Kidney (tissue), 14 donors: Measurements from ENCODE around the gene ARL8A. TPM values are rescaled to one million over a fixed set of nuclear protein-coding genes. Genes with fewer than 3 reads are reported as not detected.

Experiments used
- DNase-seq, 5 donors: peaks; one replicate each; pipeline ENCODE4 v3.0.0-alpha.2; 2013 to 2020
- FAIRE-seq: peaks from 2 replicates; lab custom pipeline; 2012; peaks lifted over from hg19 to GRCh38; lab: Jason Lieb, UNC
- H3K27ac ChIP-seq, 2 donors: one replicate each; pipeline ENCODE4 v1.7.0; 2013; ENCODE audit warnings: low read depth in 2 of 2, low read length in 2 of 2, inconsistent platforms in 1 of 2
- H3K27me3 ChIP-seq: one replicate; pipeline ENCODE4 v1.7.1; 2013; ENCODE audit warnings: low read length, inconsistent platforms; ENCODE audit not compliant: control insufficient read depth, insufficient read depth
- H3K36me3 ChIP-seq, 3 donors: one replicate each; pipeline versions ENCODE4 v1.7.0 to v1.7.1; 2013; ENCODE audit warnings: low read length in 3 of 3, control low read depth in 1 of 3, inconsistent platforms in 1 of 3; ENCODE audit not compliant: insufficient read depth in 3 of 3, control insufficient read depth in 2 of 3
- H3K4me1 ChIP-seq, 3 donors: one replicate each; pipeline versions ENCODE4 v1.7.0 to v1.7.1; 2013; ENCODE audit warnings: low read length in 3 of 3, inconsistent platforms in 1 of 3, low read depth in 1 of 3; ENCODE audit not compliant: control insufficient read depth in 2 of 3, insufficient read depth in 2 of 3
- H3K4me3 ChIP-seq, 3 donors: one replicate each; pipeline versions ENCODE4 v1.7.0 to v1.8.1; 2013; ENCODE audit warnings: low read length in 3 of 3, control low read depth in 1 of 3, inconsistent platforms in 1 of 3
- H3K9ac ChIP-seq, 3 donors: one replicate each; pipeline versions ENCODE4 v1.7.0 to v1.7.1; 2013; ENCODE audit warnings: low read length in 3 of 3, control low read depth in 1 of 3, inconsistent platforms in 1 of 3
- H3K9me3 ChIP-seq, 3 donors: one replicate each; pipeline versions ENCODE4 v1.7.0 to v1.7.1; 2013; ENCODE audit warnings: low read length in 3 of 3, control low read depth in 1 of 3, inconsistent platforms in 1 of 3; ENCODE audit not compliant: control insufficient read depth in 2 of 3, insufficient read depth in 1 of 3
- CTCF ChIP-seq: IDR thresholded peaks from 3 replicates; pipeline ENCODE4 v1.5.1; 2012; ENCODE audit warnings: mild to moderate bottlenecking, moderate library complexity, borderline replicate concordance; ENCODE audit not compliant: insufficient read depth; ENCODE audit errors: extremely low read depth
- intact Hi-C: fragments of 100-400 bp; cut with DNase I; formaldehyde crosslinking; loops from one replicate; pipeline ENCODE4 v1.11.1; 2022
- polyA plus RNA-seq: library from polyadenylated mRNA; stranded (reverse); fragments of 350-450 nt; fragmentation: Illumina TruSeq; extraction: RNeasy Lipid Tissue Mini Kit (QIAGEN cat#74804); gene quantifications from one replicate; pipeline ENCODE4 v1.2.3, GENCODE V29; 2014; ENCODE audit warnings: low read depth, low replicate concordance; ENCODE audit not compliant: insufficient read depth
- total RNA-seq: library from RNA; stranded (reverse); fragmentation: NEBNext Ultra II Directional; extraction: Animal tissue kit (Norgen Biotek cat#: 25700); gene quantifications from one replicate; pipeline ENCODE4 v1.2.1, GENCODE V29; 2021
- donor health status: control.
- donor health status: control.
- donor health status: control.
- donor health status: control.
- donor health status: control.
- donor health status: DM: yes; HTN: yes; CAD: no.
- donor health status: Normal renal cell carcinoma (clear cell type).

ARL8A gene
- total and polyA plus RNA-seq, 2 donors from 2014 or later = 60.8 to 72.2 TPM

DNA sequence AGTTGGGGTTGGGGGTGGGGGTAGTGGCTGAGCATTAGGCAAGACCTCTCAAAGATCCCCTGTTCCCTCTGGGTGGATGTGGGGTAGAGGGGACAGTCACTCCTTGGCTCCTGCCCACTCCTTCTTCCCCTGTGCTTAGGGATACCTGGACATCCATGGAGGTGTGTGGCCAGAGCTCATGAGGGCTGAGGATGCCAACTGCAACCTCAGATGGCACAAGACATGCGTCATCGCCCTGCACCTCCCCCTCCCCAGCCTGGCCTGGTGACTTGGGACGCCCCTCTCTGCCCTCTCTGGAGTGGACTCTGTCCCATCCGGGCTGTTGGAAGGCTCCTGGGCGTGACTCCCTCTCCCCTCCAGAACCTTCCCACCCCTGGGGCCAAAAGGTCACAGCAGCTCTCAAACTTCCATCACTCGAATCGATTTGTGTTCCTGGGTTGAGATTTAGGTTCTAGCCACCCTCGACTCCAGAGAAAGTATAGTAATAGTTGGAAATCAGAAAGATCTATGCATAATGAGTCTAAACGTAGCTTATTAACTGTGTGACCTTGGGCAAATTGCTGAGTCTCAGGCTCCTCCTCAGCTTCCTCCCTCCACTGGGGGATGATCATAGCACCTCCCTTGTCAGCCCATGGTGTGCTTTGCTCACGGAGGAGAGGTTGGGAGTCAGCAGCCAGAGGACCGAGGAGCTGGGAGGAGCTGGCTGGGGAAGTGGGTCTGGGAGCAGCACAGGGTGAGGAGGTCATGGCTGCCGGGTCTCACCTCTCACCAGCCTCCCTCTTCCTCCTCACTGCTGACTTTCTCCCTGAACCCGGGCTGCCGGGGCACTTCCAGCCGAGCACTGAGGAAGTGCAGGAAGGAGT lies 18.1 kb upstream of the ARL8A start:
- no peak overlapping the region for H3K27ac ChIP-seq
- H3K9me3 ChIP-seq = no peaks in the 10 kb centered on the region
- H3K36me3 ChIP-seq = no peaks in the 10 kb centered on the region
- H3K4me1 ChIP-seq = peaks cover 0 to 17% (median 3%) of the 10 kb centered on the region in 3 donors
- H3K27me3 ChIP-seq = no peaks in the 10 kb centered on the region
- H3K4me3 ChIP-seq = no peak overlapping the region
- FAIRE-seq (no peak), DNase-seq (peak in 3 of 5 donors; percentile 24 to 76 (median 73))
- TF ChIP-seq CTCF = no peak
- H3K9ac ChIP-seq = no peak overlapping the region
- intact Hi-C loops = no loop called here

- DNase-seq (peak in 1 of 5 donors; percentile 64), FAIRE-seq (no peak)
- Histone ChIP-seq H3K27ac (no peak overlapping the region), H3K4me3 (no peak overlapping the region), H3K4me1 (peaks cover 0 to 17% (median 3%) of the 10 kb centered on the region in 3 donors), H3K36me3 (no peaks in the 10 kb centered on the region), H3K9ac (no peak overlapping the region), H3K9me3 (no peaks in the 10 kb centered on the region), H3K27me3 (no peaks in the 10 kb centered on the region)
- TF ChIP-seq CTCF = no peak
- intact Hi-C loops = no loop called here
Measured at GRCh38 chr1:202162047-202162417, 17.5 kb upstream of the ARL8A start.

DNA sequence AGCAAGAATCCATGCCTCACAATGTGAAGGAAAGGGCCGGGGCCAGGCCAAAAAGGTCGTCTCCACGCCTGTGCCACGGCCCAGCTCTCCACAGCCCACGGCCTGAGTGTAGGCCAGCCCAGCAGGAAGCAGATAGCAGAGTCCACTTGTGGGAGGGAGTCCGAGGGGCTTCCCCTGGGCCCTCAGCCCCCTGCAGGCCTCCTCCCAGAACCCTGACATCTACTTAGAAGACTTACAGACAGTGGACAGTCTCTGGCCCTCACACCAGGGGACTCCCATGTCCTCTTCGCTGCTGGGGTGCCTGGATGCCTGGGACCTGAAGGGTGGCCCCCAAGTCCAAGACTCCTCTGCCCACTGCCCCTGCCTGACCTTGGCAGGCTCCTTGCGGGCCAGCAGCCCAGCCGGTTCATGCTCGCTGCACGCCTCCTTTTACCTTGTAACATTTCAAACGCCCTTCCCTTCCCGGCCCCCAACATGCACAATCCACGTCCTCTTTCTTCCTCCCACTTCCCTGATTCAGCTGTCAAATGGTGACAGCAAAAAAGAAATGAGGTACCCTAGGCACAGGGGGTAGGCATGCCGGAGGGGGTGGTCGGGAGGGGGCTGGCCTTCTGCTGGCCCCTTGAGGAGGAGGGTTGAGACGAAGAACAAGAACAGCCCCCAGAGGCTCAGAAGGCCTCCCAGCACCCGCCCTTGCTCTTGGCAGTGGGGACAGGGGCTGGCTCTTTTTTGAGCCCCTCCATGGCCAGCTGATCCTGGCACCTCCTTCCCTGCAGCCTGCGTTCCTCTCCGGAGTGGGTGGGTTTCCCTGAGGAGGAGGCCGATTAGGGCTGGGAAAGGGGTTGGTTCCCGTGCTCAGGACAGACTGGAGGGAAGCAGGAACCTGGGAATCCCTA lies 16.9 kb upstream of the ARL8A start:
- Histone ChIP-seq H3K27ac (no peak overlapping the region), H3K9me3 (no peaks in the 10 kb centered on the region), H3K27me3 (no peaks in the 10 kb centered on the region), H3K36me3 (no peaks in the 10 kb centered on the region), H3K9ac (no peak overlapping the region), H3K4me3 (no peak overlapping the region), H3K4me1 (peaks cover 0 to 17% (median 3%) of the 10 kb centered on the region in 3 donors)
- DNase-seq (peak in 1 of 5 donors; percentile 53), FAIRE-seq (no peak)
- intact Hi-C loops = no loop called here
- no peak for TF ChIP-seq CTCF
